Hindlimb muscle (tissue), 1 donor: ENCODE measurements around the gene FAAH. TPM values are rescaled to one million over a fixed set of nuclear protein-coding genes. Genes with fewer than 3 reads are reported as not detected.

Experiments used
- DNase-seq: peaks from one replicate; pipeline ENCODE4 v3.0.0-alpha.2; 2013
- polyA plus RNA-seq: library from polyadenylated mRNA; unstranded; fragments of 120-200 nt; gene quantifications from one replicate; pipeline ENCODE4 v1.2.1, GENCODE V29; 2013; ENCODE audit not compliant: insufficient read length

FAAH gene
- polyA plus RNA-seq, 1 donor = 26.5 TPM

GRCh38 chr1:46451948-46452930 is 58.1 kb downstream of the FAAH start:
- no peak for DNase-seq

GRCh38 chr1:46452931-46453325 is 58.8 kb downstream of the FAAH start:
- no peak for DNase-seq

- DNase-seq = no peak
Observed at GRCh38 chr1:46453449-46453848, 59.3 kb downstream of the FAAH start.

GRCh38 chr1:46455951-46456350 is 61.8 kb downstream of the FAAH start:
- DNase-seq = no peak

- no peak for DNase-seq
Observed at GRCh38 chr1:46456411-46456963, 62.4 kb downstream of the FAAH start.

GRCh38 chr1:46457178-46457577 is 63.1 kb downstream of the FAAH start:
- DNase-seq = no peak

- DNase-seq = no peak
Observed at GRCh38 chr1:46458190-46458589, 64.1 kb downstream of the FAAH start.

GRCh38 chr1:46458846-46459245 is 64.7 kb downstream of the FAAH start:
- DNase-seq = no peak

GRCh38 chr1:46459315-46459714 is 65.2 kb downstream of the FAAH start:
- DNase-seq = no peak

GRCh38 chr1:46461017-46461808 is 67.1 kb downstream of the FAAH start:
- DNase-seq = no peak

- no peak for DNase-seq
Observed at GRCh38 chr1:46461809-46462448, 67.8 kb downstream of the FAAH start.

Other genes with a start within 250 kb of the FAAH start
- not detected for gene TSPAN1, start 219.2 kb upstream of the FAAH start, polyA plus RNA-seq
- not detected for gene P3R3URF, start 217.8 kb upstream of the FAAH start, polyA plus RNA-seq
- 47.4 TPM for gene POMGNT1, start 195.9 kb upstream of the FAAH start, polyA plus RNA-seq
- 0.88 TPM for gene LURAP1, start 191.0 kb upstream of the FAAH start, polyA plus RNA-seq
- gene RAD54L, start 146.6 kb upstream of the FAAH start, polyA plus RNA-seq = 6.7 TPM
- 63.3 TPM for gene LRRC41, start 90.7 kb upstream of the FAAH start, polyA plus RNA-seq
- gene UQCRH, start 90.6 kb upstream of the FAAH start, polyA plus RNA-seq = 242 TPM
- gene NSUN4, start 53.5 kb upstream of the FAAH start, polyA plus RNA-seq = 16.3 TPM
- not detected for gene DMBX1, start 95.5 kb downstream of the FAAH start, polyA plus RNA-seq
- not detected for gene KNCN, start 157.3 kb downstream of the FAAH start, polyA plus RNA-seq
- gene MKNK1, start 210.0 kb downstream of the FAAH start, polyA plus RNA-seq = 34.1 TPM
- 12.3 TPM for gene MOB3C, start 222.5 kb downstream of the FAAH start, polyA plus RNA-seq